Uterus (tissue), 4 donors: ENCODE data around the gene IER3. TPM values are rescaled to one million over a fixed set of nuclear protein-coding genes. Genes with fewer than 3 reads are reported as not detected.
"Not testable (repeated sequence)": the region's sequence is repeated elsewhere in the genome, so short reads cannot be mapped to it uniquely, and the experiment has no call there.

ENCODE experiments used
- DNase-seq, 2 donors: peaks; one replicate each; pipeline ENCODE4 v3.0.0-alpha.2; 2019 to 2020
- H3K27ac ChIP-seq, 2 donors: fragments of 200-600 bp; sonication (generic); 1 replicate in 1 of 2; 2 replicates in 1 of 2; pipeline ENCODE4 v1.5.1; 2016 to 2018
- H3K27me3 ChIP-seq, 2 donors: fragments of 200-600 bp; sonication (generic); one replicate each; pipeline ENCODE4 v1.5.1; 2018 to 2019; ENCODE audit warnings: control low read depth in 1 of 2
- H3K36me3 ChIP-seq, 2 donors: fragments of 200-600 bp; sonication (generic); one replicate each; pipeline ENCODE4 v1.5.1; 2019; ENCODE audit warnings: control low read depth in 1 of 2
- H3K4me1 ChIP-seq, 2 donors: fragments of 200-600 bp; sonication (generic); one replicate each; pipeline ENCODE4 v1.5.1; 2018 to 2019; ENCODE audit warnings: control low read depth in 1 of 2
- H3K4me3 ChIP-seq, 2 donors: fragments of 200-600 bp; sonication (generic); 1 replicate in 1 of 2; 2 replicates in 1 of 2; pipeline ENCODE4 v1.5.1; 2018 to 2019; ENCODE audit warnings: mild to moderate bottlenecking in 1 of 2
- H3K9me3 ChIP-seq, 2 donors: fragments of 200-600 bp; sonication (generic); one replicate each; pipeline ENCODE4 v1.5.1; 2019; ENCODE audit warnings: control low read depth in 1 of 2
- CTCF ChIP-seq, 4 experiments: fragments of 200-600 bp in 2 of 4; fragments of 450-650 bp in 2 of 4; sonication (generic) in 2 of 4; IDR thresholded peaks; one replicate each; pipeline ENCODE4 v1.5.1; 2016 to 2019; ENCODE audit warnings: antibody characterized with exemption in 4 of 4, mild to moderate bottlenecking in 2 of 4, moderate library complexity in 1 of 4
- POLR2A ChIP-seq, 2 donors: fragments of 450-650 bp; IDR thresholded peaks; one replicate each; pipeline ENCODE4 v1.6.1; 2016; ENCODE audit warnings: antibody characterized with exemption in 2 of 2, mild to moderate bottlenecking in 1 of 2, moderate library complexity in 1 of 2
- intact Hi-C: fragments of 100-400 bp; cut with DNase I; formaldehyde crosslinking; loops from one replicate; pipeline ENCODE4 v1.15.1; 2023; ENCODE audit warnings: low total_unique reads
- total RNA-seq, 4 donors: library from RNA; depleted of rRNA in 3 of 4; stranded (reverse); fragments of >200 nt in 3 of 4; gene quantifications; one replicate each; pipeline versions ENCODE4 v1.1.0 to v1.2.4, GENCODE V29; 2014 to 2023
- donor health status: DM: yes; HTN: yes; CAD: no.

The IER3 gene
- total RNA-seq, 4 donors from 2014 or later: 0.88 to 23.8 (median 10.4) TPM

- intact Hi-C loops: loop anchor here (5.0 kb wide), 1 partner anchor 934 kb away; the partner anchor contains the start of gene ABHD16A
- H3K27ac ChIP-seq: peak overlapping the region; percentile 88 to 89
Measured at GRCh38 chr6:30768634-30769087, 24.3 kb upstream of the IER3 start.

GRCh38 chr6:30767944-30768301 is 23.6 kb upstream of the IER3 start:
- Histone ChIP-seq H3K4me3 (no peak overlapping the region), H3K9me3 (no peaks in the 10 kb centered on the region), H3K4me1 (peaks cover 3 to 11% of the 10 kb centered on the region in 2 donors), H3K36me3 (no peaks in the 10 kb centered on the region), H3K27ac (peak overlapping the region in 1 of 2 donors; percentile 89), H3K27me3 (no peaks in the 10 kb centered on the region)
- intact Hi-C loops: loop anchor here (5.0 kb wide), 1 partner anchor 934 kb away; the partner anchor contains the start of gene ABHD16A
- TF ChIP-seq POLR2A (IDR thresholded peaks at IDR 0.05) (no peak), CTCF (IDR thresholded peaks at IDR 0.05) (no peak)
- DNase-seq: no peak

More at GRCh38 chr6:30768634-30769087, 24.3 kb upstream of the IER3 start:
- H3K36me3 ChIP-seq: no peaks in the 10 kb centered on the region
- no peak for DNase-seq
- H3K4me1 ChIP-seq: peaks cover 3 to 11% of the 10 kb centered on the region in 2 donors
- no peaks in the 10 kb centered on the region for H3K27me3 ChIP-seq
- no peak overlapping the region for H3K4me3 ChIP-seq
- H3K9me3 ChIP-seq: no peaks in the 10 kb centered on the region
- TF ChIP-seq CTCF (IDR thresholded peaks at IDR 0.05) (no peak), POLR2A (IDR thresholded peaks at IDR 0.05) (no peak)

GRCh38 chr6:30767158-30767943 is 23.0 kb upstream of the IER3 start:
- intact Hi-C loops: loop anchor here (5.0 kb wide), 1 partner anchor 935 kb away; the partner anchor contains the start of gene ABHD16A
- H3K36me3 ChIP-seq: no peaks in the 10 kb centered on the region
- no peak for TF ChIP-seq POLR2A (IDR thresholded peaks at IDR 0.05)
- TF ChIP-seq CTCF (IDR thresholded peaks at IDR 0.05): no peak
- peaks cover 3 to 11% of the 10 kb centered on the region in 2 donors for H3K4me1 ChIP-seq
- no peak overlapping the region for H3K27ac ChIP-seq
- no peak for DNase-seq
- no peak overlapping the region for H3K4me3 ChIP-seq
- H3K27me3 ChIP-seq: no peaks in the 10 kb centered on the region
- no peaks in the 10 kb centered on the region for H3K9me3 ChIP-seq

- DNase-seq: no peak
- Histone ChIP-seq H3K4me1 (peaks cover 3 to 11% of the 10 kb centered on the region in 2 donors), H3K4me3 (no peak overlapping the region), H3K9me3 (no peaks in the 10 kb centered on the region), H3K27me3 (no peaks in the 10 kb centered on the region), H3K36me3 (no peaks in the 10 kb centered on the region), H3K27ac (no peak overlapping the region)
- TF ChIP-seq POLR2A (IDR thresholded peaks at IDR 0.05) (no peak), CTCF (IDR thresholded peaks at IDR 0.05) (no peak)
- intact Hi-C loops: loop anchor here (5.0 kb wide), 1 partner anchor 936 kb away; the partner anchor contains the start of gene ABHD16A
Measured at GRCh38 chr6:30766461-30767157, 22.3 kb upstream of the IER3 start.

- DNase-seq, H3K27me3 ChIP-seq, H3K4me3 ChIP-seq, H3K27ac ChIP-seq, H3K9me3 ChIP-seq, H3K36me3 ChIP-seq: not testable (repeated sequence)
- H3K4me1 ChIP-seq: peaks cover 3 to 11% of the 10 kb centered on the region in 2 donors
- intact Hi-C loops: loop anchor here (5.0 kb wide), 1 partner anchor 937 kb away; the partner anchor contains the start of gene ABHD16A
Measured at GRCh38 chr6:30765495-30765894, 21.1 kb upstream of the IER3 start.

GRCh38 chr6:30764490-30765043 is 20.2 kb upstream of the IER3 start:
- H3K27ac ChIP-seq, H3K9me3 ChIP-seq, H3K27me3 ChIP-seq, H3K36me3 ChIP-seq, DNase-seq, H3K4me3 ChIP-seq: not testable (repeated sequence)
- intact Hi-C loops: loop anchor here (5.0 kb wide), 1 partner anchor 938 kb away; the partner anchor contains the start of gene ABHD16A
- peaks cover 3 to 11% of the 10 kb centered on the region in 2 donors for H3K4me1 ChIP-seq
